ENCODE data around the gene KCNK13. TPM values are rescaled to one million over a fixed set of nuclear protein-coding genes. Genes with fewer than 3 reads are reported as not detected.

KCNK13 gene
- total and polyA plus RNA-seq, 2 of the 13 experiments (the other 11 are each of a cell fraction or from before 2014, with no cell fraction given): 0.08 to 0.29 TPM

GRCh38 chr14:90023176-90023896, 38.5 kb upstream of the KCNK13 start (continued):
- TF ChIP-seq IRF1 (CRISPR knock-in tag; IDR thresholded peaks at IDR 0.05; ENCODE audit: low read depth): no peak

DNA sequence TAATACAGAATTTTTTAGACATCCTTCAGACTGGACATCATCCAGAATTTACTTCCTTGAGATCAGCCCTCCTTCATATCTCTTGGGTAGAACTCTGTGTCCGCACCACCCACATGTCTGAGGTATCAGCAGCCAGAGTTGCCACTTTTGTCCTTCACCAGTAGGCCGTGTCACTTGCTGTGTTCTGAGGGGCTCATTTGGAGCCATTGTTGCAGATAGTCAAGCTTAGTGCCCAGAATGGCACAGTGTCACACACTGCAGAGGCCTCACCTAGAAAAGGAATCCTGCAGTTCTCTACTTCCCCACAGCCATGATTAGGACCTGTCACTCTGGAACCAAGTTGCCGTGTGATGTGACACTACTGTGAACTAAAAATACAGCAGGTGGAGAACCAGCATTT, 36.9 kb upstream of the KCNK13 start:
- no peaks in the 10 kb centered on the region for H3K27me3 ChIP-seq (ENCODE audit: control insufficient read depth in 1 of 2, insufficient read depth in 2 of 2, low read length in 2 of 2)
- no peaks in the 10 kb centered on the region for H3K79me2 ChIP-seq (ENCODE audit: insufficient read depth, low read length)
- whole genome bisulfite sequencing (ENCODE audit: low lambda C conversion rate): 94% methylated on average over 3 of the region's 3 CpGs
- no peak overlapping the region for H3K4me2 ChIP-seq (ENCODE audit: low read depth, low read length)
- ATAC-seq (no peak), DNase-seq (ENCODE audit: low spot score) (no peak), FAIRE-seq (no peak)
- no peaks in the 10 kb centered on the region for H3K4me1 ChIP-seq (ENCODE audit: insufficient read depth, low read length)
- H2AFZ ChIP-seq (ENCODE audit: low read length): no peak overlapping the region
- in situ Hi-C loops (cut with HindIII; ENCODE audit: extremely low pct_ligation_motif_present, low pct_unique_long_range_greater_than_20kb) (no loop called here), intact Hi-C loops (cut with micrococcal nuclease; ENCODE audit: unreplicated experiment) (no loop called here)
- BruUV-seq (replicated peaks): no TSS peak
- H3K27ac ChIP-seq (ENCODE audit: extremely low read length, insufficient read depth, low read length): no peak overlapping the region
- H4K20me1 ChIP-seq (ENCODE audit: insufficient read depth, low read length): no peaks in the 10 kb centered on the region
- no peak overlapping the region for H3K4me3 ChIP-seq (replicated peaks in 1 of 3; ENCODE audit: insufficient read depth in 1 of 3, low read depth in 2 of 3, low read length in 3 of 3)
- ChIA-PET CTCF (ENCODE audit: low intra/inter-chr PET ratio, low total read pairs) (no interaction called here), POLR2A (no interaction called here)
- H3K9me3 ChIP-seq (ENCODE audit: low read length): no peaks in the 10 kb centered on the region
- H3K36me3 ChIP-seq (replicated peaks in 1 of 2; ENCODE audit: control insufficient read depth in 1 of 2, insufficient read depth in 2 of 2, low read length in 2 of 2): peaks cover 3 to 37% of the 10 kb centered on the region in 2 experiments; a peak in 4 of 5 replicates
- no peak overlapping the region for H3K9ac ChIP-seq (ENCODE audit: insufficient read depth, low read depth, low read length)
- TF ChIP-seq PHF20 (CRISPR knock-in tag; IDR thresholded peaks at IDR 0.05) (no peak), MXD4 (CRISPR knock-in tag; IDR thresholded peaks at IDR 0.05) (no peak), MED8 (CRISPR knock-in tag; IDR thresholded peaks at IDR 0.05; ENCODE audit: insufficient replicate concordance) (no peak), ZNF772 (CRISPR knock-in tag; IDR thresholded peaks at IDR 0.05) (no peak), KDM4B (CRISPR knock-in tag; IDR thresholded peaks at IDR 0.05) (no peak), THAP11 (CRISPR knock-in tag; IDR thresholded peaks at IDR 0.05) (no peak), ZNF124 (CRISPR knock-in tag; IDR thresholded peaks at IDR 0.05) (no peak), SALL1 (CRISPR knock-in tag; IDR thresholded peaks at IDR 0.05) (no peak), KLF6 (CRISPR knock-in tag; IDR thresholded peaks at IDR 0.05) (no peak), NR3C1 (CRISPR knock-in tag; IDR thresholded peaks at IDR 0.05) (no peak), ZNF296 (CRISPR knock-in tag; conservative IDR thresholded peaks at IDR 0.05) (no peak), KDM6A (CRISPR knock-in tag; IDR thresholded peaks at IDR 0.05; ENCODE audit: low read depth) (no peak), FOSL2 (CRISPR knock-in tag; IDR thresholded peaks at IDR 0.05) (no peak)
- TF ChIP-seq, protein P1, sequence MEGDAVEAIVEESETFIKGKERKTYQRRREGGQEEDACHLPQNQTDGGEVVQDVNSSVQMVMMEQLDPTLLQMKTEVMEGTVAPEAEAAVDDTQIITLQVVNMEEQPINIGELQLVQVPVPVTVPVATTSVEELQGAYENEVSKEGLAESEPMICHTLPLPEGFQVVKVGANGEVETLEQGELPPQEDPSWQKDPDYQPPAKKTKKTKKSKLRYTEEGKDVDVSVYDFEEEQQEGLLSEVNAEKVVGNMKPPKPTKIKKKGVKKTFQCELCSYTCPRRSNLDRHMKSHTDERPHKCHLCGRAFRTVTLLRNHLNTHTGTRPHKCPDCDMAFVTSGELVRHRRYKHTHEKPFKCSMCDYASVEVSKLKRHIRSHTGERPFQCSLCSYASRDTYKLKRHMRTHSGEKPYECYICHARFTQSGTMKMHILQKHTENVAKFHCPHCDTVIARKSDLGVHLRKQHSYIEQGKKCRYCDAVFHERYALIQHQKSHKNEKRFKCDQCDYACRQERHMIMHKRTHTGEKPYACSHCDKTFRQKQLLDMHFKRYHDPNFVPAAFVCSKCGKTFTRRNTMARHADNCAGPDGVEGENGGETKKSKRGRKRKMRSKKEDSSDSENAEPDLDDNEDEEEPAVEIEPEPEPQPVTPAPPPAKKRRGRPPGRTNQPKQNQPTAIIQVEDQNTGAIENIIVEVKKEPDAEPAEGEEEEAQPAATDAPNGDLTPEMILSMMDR (CRISPR knock-in tag; IDR thresholded peaks at IDR 0.05): no peak
- TF ChIP-seq, protein P2, sequence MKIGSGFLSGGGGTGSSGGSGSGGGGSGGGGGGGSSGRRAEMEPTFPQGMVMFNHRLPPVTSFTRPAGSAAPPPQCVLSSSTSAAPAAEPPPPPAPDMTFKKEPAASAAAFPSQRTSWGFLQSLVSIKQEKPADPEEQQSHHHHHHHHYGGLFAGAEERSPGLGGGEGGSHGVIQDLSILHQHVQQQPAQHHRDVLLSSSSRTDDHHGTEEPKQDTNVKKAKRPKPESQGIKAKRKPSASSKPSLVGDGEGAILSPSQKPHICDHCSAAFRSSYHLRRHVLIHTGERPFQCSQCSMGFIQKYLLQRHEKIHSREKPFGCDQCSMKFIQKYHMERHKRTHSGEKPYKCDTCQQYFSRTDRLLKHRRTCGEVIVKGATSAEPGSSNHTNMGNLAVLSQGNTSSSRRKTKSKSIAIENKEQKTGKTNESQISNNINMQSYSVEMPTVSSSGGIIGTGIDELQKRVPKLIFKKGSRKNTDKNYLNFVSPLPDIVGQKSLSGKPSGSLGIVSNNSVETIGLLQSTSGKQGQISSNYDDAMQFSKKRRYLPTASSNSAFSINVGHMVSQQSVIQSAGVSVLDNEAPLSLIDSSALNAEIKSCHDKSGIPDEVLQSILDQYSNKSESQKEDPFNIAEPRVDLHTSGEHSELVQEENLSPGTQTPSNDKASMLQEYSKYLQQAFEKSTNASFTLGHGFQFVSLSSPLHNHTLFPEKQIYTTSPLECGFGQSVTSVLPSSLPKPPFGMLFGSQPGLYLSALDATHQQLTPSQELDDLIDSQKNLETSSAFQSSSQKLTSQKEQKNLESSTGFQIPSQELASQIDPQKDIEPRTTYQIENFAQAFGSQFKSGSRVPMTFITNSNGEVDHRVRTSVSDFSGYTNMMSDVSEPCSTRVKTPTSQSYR (CRISPR knock-in tag; IDR thresholded peaks at IDR 0.05; ENCODE audit: borderline replicate concordance): no peak

Data from HepG2 (cell line).